Epithelial cell of proximal tubule (primary cell): ENCODE measurements around the gene OTULIN. TPM values are rescaled to one million over a fixed set of nuclear protein-coding genes. Genes with fewer than 3 reads are reported as not detected.
A peak's percentile ranks its signal among the peaks of the same experiment; 100 is the strongest.

Experiments used
- DNase-seq: peaks from one replicate; pipeline ENCODE4 v3.0.0-alpha.2; 2011; ENCODE audit warnings: low read depth
- H3K4me3 ChIP-seq: 2 replicates; pipeline ENCODE4 v1.5.1; 2011; ENCODE audit warnings: low read depth, mild to moderate bottlenecking, low read length
- CTCF ChIP-seq: conservative IDR thresholded peaks from 2 replicates; pipeline ENCODE4 v1.5.1; 2012; ENCODE audit warnings: low read depth, mild to moderate bottlenecking, low read length
- total RNA-seq: library from RNA; depleted of rRNA; stranded (reverse); fragments of >200 nt; gene quantifications from 2 replicates; pipeline ENCODE4 v1.2.3, GENCODE V29; 2015

The OTULIN gene
- 32.9 and 39.4 TPM in 2 replicates for total RNA-seq

GRCh38 chr5:14664270-14665100 lies at the start of gene OTULIN:
Gene OTULIN (plus strand): TSS chr5:14664718. CDS start chr5:14664826, 108 bp downstream.
- H3K4me3 ChIP-seq, result peak within 1 kb of the TSS; percentile 88
- no peak for DNase-seq
- no peak for TF ChIP-seq CTCF

GRCh38 chr5:14615365-14615764 lies 49.2 kb upstream of the OTULIN start:
- no peak for TF ChIP-seq CTCF
- H3K4me3 ChIP-seq, result no peak overlapping the region
- no peak for DNase-seq

GRCh38 chr5:14617441-14617840 lies 47.1 kb upstream of the OTULIN start:
- H3K4me3 ChIP-seq, result no peak overlapping the region
- TF ChIP-seq CTCF, result no peak
- no peak for DNase-seq

- no peak for DNase-seq
These were observed 37.2 kb upstream of the OTULIN start for GRCh38 chr5:14627270-14627669.

GRCh38 chr5:14628346-14628745 lies 36.2 kb upstream of the OTULIN start:
- TF ChIP-seq CTCF, result no peak
- no peak for DNase-seq
- H3K4me3 ChIP-seq, result no peak overlapping the region

More at GRCh38 chr5:14627270-14627669, 37.2 kb upstream of the OTULIN start:
- H3K4me3 ChIP-seq, result no peak overlapping the region
- TF ChIP-seq CTCF, result no peak

- H3K4me3 ChIP-seq, result no peak overlapping the region
- DNase-seq, result no peak
- no peak for TF ChIP-seq CTCF
These were observed 33.8 kb upstream of the OTULIN start for GRCh38 chr5:14630671-14631070.

GRCh38 chr5:14635656-14636055 lies 28.9 kb upstream of the OTULIN start:
- no peak for DNase-seq
- TF ChIP-seq CTCF, result no peak
- H3K4me3 ChIP-seq, result no peak overlapping the region
